HEK293T (cell line): ENCODE measurements around the gene MCTP2.

Experiments
- BHLHE40 ChIP-seq: fragments of 450-650 bp; IDR thresholded peaks from 2 replicates; pipeline ENCODE4 v1.6.1; 2016; ENCODE audit warnings: mild to moderate bottlenecking, moderate library complexity, borderline replicate concordance
- CTBP1 ChIP-seq: fragments of 450-650 bp; IDR thresholded peaks from 2 replicates; pipeline ENCODE4 v1.6.1; 2016; ENCODE audit warnings: borderline replicate concordance
- ELF4 ChIP-seq: fragments of 450-650 bp; IDR thresholded peaks from 2 replicates; pipeline ENCODE4 v1.6.1; 2017; ENCODE audit warnings: antibody characterized with exemption
- FOXA1 ChIP-seq: fragments of 450-650 bp; IDR thresholded peaks from 2 replicates; pipeline ENCODE4 v1.6.1; 2016; ENCODE audit warnings: mild to moderate bottlenecking
- FOXM1 ChIP-seq: fragments of 450-650 bp; IDR thresholded peaks from 2 replicates; pipeline ENCODE4 v1.6.1; 2017; ENCODE audit warnings: mild to moderate bottlenecking, borderline replicate concordance
- HDGF ChIP-seq: fragments of 450-650 bp; IDR thresholded peaks from 2 replicates; pipeline ENCODE4 v1.6.1; 2017; ENCODE audit warnings: antibody characterized with exemption, borderline replicate concordance
- L3MBTL2 ChIP-seq: fragments of 450-650 bp; conservative IDR thresholded peaks from 2 replicates; pipeline ENCODE4 v1.6.1; 2016; ENCODE audit warnings: mild to moderate bottlenecking
- LEF1 ChIP-seq: fragments of 450-650 bp; IDR thresholded peaks from 2 replicates; pipeline ENCODE4 v1.6.1; 2017; ENCODE audit warnings: mild to moderate bottlenecking, borderline replicate concordance
- NFRKB ChIP-seq: fragments of 450-650 bp; IDR thresholded peaks from 2 replicates; pipeline ENCODE4 v1.6.1; 2016; ENCODE audit warnings: mild to moderate bottlenecking, moderate library complexity
- SP1 ChIP-seq: fragments of 450-650 bp; IDR thresholded peaks from 2 replicates; pipeline ENCODE4 v1.6.1; 2017
- SUZ12 ChIP-seq: fragments of 450-650 bp; IDR thresholded peaks from 2 replicates; pipeline ENCODE4 v1.6.1; 2016; ENCODE audit warnings: mild to moderate bottlenecking
- TARDBP ChIP-seq: fragments of 450-650 bp; IDR thresholded peaks from 2 replicates; pipeline ENCODE4 v1.6.1; 2016
- ZNF384 ChIP-seq: fragments of 450-650 bp; IDR thresholded peaks from 2 replicates; pipeline ENCODE4 v1.6.1; 2016
- TF ChIP-seq, protein P1 (sequence below): fragments of 450-650 bp; IDR thresholded peaks from 2 replicates; pipeline ENCODE4 v1.6.1; 2016

DNA sequence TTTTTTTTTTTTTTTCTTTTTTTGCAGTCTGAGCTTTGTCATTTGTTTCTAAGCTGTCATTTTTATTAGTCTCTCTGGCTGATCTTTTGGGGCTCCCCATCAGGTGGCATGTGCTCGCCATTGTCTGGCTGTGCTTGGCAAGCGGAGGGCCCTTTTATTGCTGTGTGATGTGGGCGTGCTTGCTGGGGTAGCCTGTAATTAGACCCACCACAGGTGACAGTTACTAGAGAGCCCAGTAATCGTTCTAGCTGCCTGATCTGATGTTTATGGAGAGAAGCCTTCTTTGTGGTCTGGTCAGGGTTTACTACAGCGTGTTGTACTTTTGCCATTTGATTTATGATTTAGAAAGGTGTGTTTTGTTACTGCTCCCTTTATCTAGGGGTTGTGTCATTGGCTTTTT, 179.9 kb downstream of the MCTP2 start:
- TF ChIP-seq SP1 (no peak), SUZ12 (no peak), L3MBTL2 (no peak), ELF4 (no peak), ZNF384 (no peak), FOXA1 (no peak), TARDBP (no peak), NFRKB (no peak), CTBP1 (no peak), LEF1 (no peak), FOXM1 (no peak), BHLHE40 (no peak), HDGF (no peak)
- TF ChIP-seq, protein P1, sequence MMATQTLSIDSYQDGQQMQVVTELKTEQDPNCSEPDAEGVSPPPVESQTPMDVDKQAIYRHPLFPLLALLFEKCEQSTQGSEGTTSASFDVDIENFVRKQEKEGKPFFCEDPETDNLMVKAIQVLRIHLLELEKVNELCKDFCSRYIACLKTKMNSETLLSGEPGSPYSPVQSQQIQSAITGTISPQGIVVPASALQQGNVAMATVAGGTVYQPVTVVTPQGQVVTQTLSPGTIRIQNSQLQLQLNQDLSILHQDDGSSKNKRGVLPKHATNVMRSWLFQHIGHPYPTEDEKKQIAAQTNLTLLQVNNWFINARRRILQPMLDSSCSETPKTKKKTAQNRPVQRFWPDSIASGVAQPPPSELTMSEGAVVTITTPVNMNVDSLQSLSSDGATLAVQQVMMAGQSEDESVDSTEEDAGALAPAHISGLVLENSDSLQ = no peak
